SKM-1 treated with dmso at 0.1 percent for 144 hours (cell line): Measurements from ENCODE around the gene SKP1.
"Not testable (repeated sequence)": the region's sequence is repeated elsewhere in the genome, so short reads cannot be mapped to it uniquely, and the experiment has no call there.

ENCODE experiments used
- DNase-seq: peaks from one replicate; lab custom pipeline; 2025; ENCODE audit not compliant: unreplicated experiment; lab: John Stamatoyannopoulos, UW

Gene SKP1

DNA sequence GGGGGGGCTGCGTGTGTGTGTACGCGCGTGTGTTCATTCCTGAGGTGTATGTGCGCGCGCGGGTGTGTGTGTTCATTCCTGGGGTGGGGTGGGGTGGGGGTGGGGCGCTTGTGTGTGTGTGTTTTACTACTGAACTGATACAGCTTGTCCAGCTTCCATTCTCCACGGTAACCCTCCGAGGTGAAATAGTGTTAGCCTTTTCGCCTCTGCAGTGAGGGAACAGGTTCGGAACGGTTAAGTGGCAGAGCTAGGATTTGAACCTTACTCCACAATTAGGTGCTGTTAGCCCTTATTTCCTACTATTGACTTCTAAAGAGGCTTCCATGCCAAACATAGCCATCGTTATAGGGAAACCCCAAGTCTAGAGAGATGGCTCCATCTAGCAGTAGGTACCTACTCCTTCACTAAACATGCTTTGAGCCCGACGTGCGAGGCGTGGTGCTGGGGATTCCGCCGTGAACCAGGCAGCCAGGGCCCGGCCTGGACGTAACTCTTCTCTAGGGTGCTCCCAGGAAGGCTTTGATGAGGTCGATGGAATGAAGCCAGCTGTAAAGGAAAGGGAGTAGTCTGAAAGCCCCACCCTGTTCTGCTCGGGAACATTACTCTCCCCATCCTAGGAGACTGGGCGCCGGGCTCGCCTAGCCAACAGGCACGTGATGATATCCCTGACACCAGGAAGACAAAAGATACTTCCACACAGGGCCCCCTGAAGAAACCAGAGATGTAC lies 782 bp upstream of the SKP1 start:
- DNase-seq: no peak

DNA sequence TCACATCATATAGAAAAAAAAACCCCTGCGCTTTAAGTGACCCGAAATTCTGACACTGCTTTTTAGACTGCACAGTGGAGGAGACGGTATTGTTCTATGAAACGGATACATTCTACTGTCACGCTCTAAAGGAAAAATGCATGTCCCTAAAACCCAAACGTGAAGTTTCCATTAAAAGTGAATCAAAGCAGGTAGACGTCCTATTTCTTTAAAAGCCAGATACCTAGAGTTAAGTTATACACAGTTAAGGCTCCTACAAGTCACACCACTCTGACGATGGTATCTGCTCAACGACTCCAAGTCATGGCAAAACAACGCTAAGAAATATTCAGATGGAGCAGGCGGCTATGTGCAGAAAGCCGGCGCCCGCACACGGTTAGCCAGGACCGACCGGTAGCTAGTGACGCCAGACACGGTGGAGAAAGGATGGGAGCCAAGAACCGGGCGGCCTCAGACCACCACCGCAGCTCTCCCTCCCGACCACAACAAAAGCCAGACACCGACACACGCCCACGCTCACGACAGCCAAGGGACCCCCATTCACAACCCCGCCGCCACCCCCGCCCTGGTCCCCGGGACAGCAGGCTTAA lies 734 bp downstream of the SKP1 start:
- DNase-seq: no peak

- DNase-seq: no peak
Observed at GRCh38 chr5:134174841-134175839, 1.6 kb downstream of the SKP1 start.

DNA sequence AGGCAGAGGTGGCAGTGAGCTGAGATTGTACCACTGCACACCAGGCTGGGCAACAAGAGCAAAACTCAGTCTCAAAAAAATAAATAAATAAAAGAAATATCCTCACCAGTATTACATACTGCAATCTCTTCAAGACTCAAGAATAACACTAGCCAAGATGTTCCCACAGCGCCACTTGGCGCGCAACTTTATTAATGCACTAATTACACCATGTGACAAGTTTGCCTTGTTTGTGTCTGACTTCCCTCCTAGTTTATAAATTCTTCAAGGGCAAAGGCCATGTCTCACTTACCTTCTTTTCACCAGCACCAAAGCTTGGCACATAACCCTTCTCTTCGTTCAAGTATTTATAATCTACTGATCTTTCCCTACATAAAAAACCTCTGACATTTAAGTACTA lies 4.8 kb downstream of the SKP1 start:
- no peak for DNase-seq

- DNase-seq: no peak
Observed at GRCh38 chr5:134162592-134162991, 14.2 kb downstream of the SKP1 start.

- DNase-seq: no peak
Observed at GRCh38 chr5:134161513-134162395, 15.0 kb downstream of the SKP1 start.

GRCh38 chr5:134153657-134154056 lies 23.1 kb downstream of the SKP1 start:
- no peak for DNase-seq

GRCh38 chr5:134153241-134153640 lies 23.5 kb downstream of the SKP1 start:
- DNase-seq: no peak

DNA sequence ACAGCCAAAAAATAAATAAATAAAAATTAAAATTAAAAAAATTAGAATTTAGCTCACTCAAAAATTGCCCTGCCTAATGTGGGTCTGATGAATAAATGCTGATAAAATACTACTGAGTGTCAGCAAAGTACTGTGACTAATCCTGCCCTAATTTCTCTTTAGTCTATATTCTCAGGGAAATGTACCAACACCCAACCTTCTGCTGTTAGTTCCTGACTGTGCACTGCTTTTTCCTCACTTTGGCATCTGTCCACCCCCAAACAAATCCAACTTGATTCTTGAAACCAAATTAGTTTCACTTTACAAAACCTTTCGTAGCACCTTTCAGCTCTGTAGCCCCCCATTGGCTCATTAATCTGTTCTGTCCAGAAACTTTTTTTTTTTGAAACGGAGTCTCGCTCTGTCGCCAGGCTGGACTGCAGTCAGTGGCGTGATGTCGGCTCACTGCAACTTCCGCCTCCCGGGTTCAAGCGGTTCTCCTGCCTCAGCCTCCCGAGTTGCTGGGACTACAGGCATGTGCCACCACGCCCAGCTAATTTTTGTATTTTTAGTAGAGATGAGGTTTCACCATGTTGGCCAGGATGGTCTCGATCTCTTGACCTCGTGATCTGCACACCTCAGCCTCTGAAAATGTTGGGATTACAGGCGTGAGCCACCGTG lies 24.4 kb downstream of the SKP1 start:
- DNase-seq: not testable (repeated sequence)

DNA sequence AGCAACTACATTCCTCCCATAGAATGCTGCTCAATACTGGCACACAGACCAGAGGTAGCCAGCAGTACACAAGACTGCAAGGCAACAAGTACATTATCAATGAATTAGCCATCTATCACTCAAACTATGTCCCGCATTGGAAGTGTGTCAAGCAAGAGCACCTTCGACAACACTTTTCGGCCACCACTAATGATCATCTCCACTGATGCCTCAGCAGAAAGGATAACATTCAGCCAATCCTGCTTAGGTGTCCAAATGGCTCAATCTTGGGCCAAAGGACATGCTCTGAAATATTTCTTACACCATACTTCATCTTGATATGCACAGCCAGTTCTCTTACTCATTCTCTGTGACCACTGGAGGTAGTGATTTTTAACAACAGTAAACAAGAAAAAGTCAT lies 25.0 kb downstream of the SKP1 start:
- no peak for DNase-seq

DNA sequence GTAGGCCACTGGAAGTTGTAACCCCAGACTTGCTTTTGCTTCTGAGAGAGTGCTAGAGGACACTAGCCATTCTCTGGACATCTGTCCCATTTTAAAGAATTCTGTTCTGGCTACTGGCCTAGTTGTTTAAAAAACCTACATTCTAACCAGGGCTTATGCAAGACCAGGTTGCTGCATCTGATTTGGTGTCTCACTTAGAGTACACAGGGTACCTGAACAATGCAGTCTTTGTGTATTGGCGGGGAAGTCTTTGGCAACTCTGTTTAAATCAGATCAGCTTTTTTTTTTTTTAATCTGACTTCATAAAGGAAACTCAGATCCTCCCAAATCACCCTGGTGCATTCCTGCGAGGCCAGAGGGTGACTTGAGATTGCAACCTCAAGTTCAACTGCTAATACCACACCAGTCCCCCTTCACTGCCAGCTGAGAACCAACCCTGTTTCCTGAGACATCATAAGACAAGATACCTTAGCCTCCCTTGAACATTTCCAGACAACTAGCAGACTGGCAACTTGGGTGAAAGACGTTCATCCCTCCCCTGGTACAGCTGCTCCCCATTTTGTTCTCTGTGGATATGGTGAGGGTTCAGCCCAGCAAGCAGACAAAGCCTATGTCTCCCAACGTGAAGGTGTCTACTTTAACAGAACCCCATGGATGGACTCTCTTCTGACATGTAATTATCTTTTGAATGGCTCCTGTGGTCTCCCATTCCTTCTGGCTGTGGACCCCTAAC lies 27.0 kb downstream of the SKP1 start:
- no peak for DNase-seq

GRCh38 chr5:134148986-134149539 lies 27.7 kb downstream of the SKP1 start:
- DNase-seq: no peak

DNA sequence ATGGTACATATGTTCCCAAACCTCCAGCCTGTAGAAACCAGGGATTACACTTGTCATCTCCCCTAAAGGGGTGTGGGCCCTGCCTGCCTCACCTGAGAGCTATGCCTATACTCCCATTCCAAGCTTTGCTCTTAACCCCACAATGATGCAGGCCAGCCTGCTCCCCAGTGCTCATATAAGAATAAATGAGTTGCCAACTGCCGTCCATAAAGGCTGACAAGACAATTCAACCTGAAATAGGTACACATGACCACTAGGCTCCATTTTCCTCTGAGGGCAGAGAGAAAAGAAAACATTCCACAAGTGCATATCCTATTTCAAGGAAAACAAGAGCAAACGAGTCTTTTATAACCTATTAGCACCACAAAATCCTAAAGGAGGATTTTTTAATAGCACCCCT lies 28.4 kb downstream of the SKP1 start:
- no peak for DNase-seq

- no peak for DNase-seq
Observed at GRCh38 chr5:134146651-134147518, 29.9 kb downstream of the SKP1 start.

DNA sequence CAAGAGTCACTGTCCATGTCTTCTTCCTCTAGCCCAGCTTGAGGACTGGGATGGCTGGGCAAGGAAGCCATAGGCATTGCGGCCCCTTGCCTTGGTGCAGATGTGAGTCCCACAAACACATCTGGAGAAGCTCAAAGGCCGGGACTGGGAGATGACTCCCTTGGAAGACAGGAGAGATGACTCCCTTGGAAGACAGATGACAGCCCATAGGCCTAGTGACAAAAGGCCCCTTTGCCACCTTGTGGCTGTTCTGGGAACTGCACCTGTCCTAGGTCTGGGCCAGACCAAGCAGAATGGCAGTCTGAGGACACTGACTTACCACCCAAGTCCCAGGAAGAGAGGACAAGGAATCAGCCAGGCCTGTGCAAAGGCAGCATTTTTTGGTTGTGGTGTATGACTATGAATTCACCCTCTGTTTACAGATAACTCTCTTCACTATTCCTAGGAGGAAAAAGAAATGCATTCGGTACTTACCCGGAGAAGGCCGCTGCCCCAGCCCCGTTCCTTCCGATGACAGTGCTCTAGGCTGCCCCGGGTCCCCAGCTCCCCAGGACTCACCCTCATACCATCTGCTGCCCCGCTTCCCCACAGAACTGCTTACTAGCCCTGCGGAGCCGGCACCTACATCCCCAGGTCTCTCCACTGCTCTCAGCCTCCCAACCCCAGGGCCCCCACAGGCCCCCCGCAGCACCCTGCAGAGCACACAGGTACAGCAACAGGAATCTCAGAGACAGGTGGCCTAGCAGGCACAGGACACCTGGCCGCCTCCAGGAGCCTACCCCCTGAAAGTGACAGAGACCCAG lies 30.8 kb downstream of the SKP1 start:
- peak; percentile 38 for DNase-seq

DNA sequence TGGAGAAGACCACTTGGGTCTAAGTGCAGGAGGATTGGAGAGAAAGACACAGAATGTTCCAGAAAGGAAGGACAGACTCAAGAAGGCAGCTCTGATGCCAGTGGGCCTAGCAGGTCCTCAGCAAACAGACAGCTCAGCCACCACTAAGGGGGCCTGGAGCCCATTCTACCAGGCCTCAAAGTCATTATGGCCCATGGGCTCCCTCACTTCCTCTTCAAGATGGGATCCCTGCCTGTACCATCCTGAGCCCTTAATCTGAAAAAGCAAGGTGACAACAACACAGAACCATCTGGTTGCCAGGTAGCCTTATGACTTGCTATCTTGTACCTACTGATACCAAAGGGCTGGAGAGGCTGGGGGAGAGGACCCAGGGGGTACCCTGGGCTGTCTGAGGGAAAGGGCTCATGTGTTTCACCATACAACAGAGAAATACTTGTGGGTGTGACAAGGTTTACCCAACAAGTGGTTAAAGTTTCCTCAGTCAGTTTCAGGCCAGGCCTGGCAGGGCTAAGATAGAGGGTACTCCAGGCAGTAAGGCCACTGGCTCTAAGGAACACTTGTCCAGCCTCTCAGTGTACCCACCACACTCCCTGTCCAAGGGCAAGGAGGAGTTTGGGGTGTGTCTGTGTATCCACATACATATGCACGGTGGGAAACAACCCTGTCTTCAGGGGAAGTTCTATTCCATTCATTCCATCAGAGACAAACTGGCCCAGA lies 31.6 kb downstream of the SKP1 start:
- peak; percentile 19 for DNase-seq
